Measurements from ENCODE around the gene PGRMC2. TPM values are rescaled to one million over a fixed set of nuclear protein-coding genes. Genes with fewer than 3 reads are reported as not detected.

Gene PGRMC2
- total and polyA plus RNA-seq, 2 of the 8 experiments (the other 6 are each of a cell fraction or from before 2014, with no cell fraction given) = 9.5 to 85.3 TPM

GRCh38 chr4:128282516-128282915, 5.1 kb downstream of the PGRMC2 start:
- no peak overlapping the region for H3K23ac ChIP-seq (ENCODE audit: insufficient read length)
- no peaks in the 10 kb centered on the region for H3K9me3 ChIP-seq (ENCODE audit: insufficient read depth in 2 of 2, low read depth in 1 of 2, low read length in 1 of 2)
- H3K9ac ChIP-seq (replicated peaks in 1 of 4; ENCODE audit: extremely low read depth in 1 of 4, low read depth in 3 of 4, low read length in 3 of 4) = no peak overlapping the region
- H4K91ac ChIP-seq (replicated peaks; ENCODE audit: insufficient read length, low read length) = no peak overlapping the region
- ChIA-PET POLR2A (ENCODE audit: partially characterized antibody) (no interaction called here), CTCF (ENCODE audit: partially characterized antibody) (interaction anchor here (1.1 to 1.7 kb wide), 2 partner anchors 11 to 78 kb away, joined by 3 to 4 read pairs; no protein-coding TSS in a partner anchor)
- H3K4ac ChIP-seq (replicated peaks; ENCODE audit: insufficient read length, low read depth, low read length) = no peak overlapping the region
- no peak overlapping the region for H2AFZ ChIP-seq (ENCODE audit: low read length)
- no peaks in the 10 kb centered on the region for H3K79me1 ChIP-seq (ENCODE audit: low read depth, low read length)
- peaks cover 0 to 2% (median 0%) of the 10 kb centered on the region in 4 experiments; a peak in 2 of 7 replicates for H3K4me1 ChIP-seq (replicated peaks in 1 of 4; ENCODE audit: control insufficient read depth in 3 of 4, insufficient read depth in 4 of 4, low read length in 3 of 4)
- DNase-seq (ENCODE audit: low read depth in 1 of 2, low spot score in 2 of 2) = no peak
- H3K4me2 ChIP-seq (ENCODE audit: insufficient read depth in 1 of 2, low read depth in 2 of 2, low read length in 2 of 2) = no peak overlapping the region
- no peak overlapping the region for H3K27ac ChIP-seq (ENCODE audit: low read depth, low read length)
- H3K56ac ChIP-seq (replicated peaks; ENCODE audit: insufficient read length, low read depth, low read length) = no peak overlapping the region
- H3K23me2 ChIP-seq (ENCODE audit: low read depth, low read length) = peaks cover 3% of the 10 kb centered on the region
- H3K18ac ChIP-seq (ENCODE audit: extremely low read depth, low read length) = no peak overlapping the region
- peaks cover 1 to 6% of the 10 kb centered on the region in 2 experiments for H4K20me1 ChIP-seq (replicated peaks in 1 of 2; ENCODE audit: control insufficient read depth in 1 of 2, insufficient read depth in 2 of 2, low read length in 2 of 2)
- H2BK5ac ChIP-seq (ENCODE audit: low read depth, low read length) = no peak overlapping the region
- FAIRE-seq = no peak
- no peak overlapping the region for H3K14ac ChIP-seq (ENCODE audit: insufficient read length)
- no peak overlapping the region for H4K8ac ChIP-seq (ENCODE audit: extremely low read depth, insufficient read depth, low read length)
- no peak overlapping the region for H4K5ac ChIP-seq (ENCODE audit: insufficient read length, low read depth, low read length)
- H2BK12ac ChIP-seq (ENCODE audit: low read depth, low read length) = no peak overlapping the region
- H3K4me3 ChIP-seq (ENCODE audit: extremely low read depth in 1 of 4, insufficient read depth in 2 of 4, low read depth in 3 of 4, low read length in 4 of 4) = no peak overlapping the region
- peaks cover 0 to 13% (median 0%) of the 10 kb centered on the region in 4 experiments; a peak in 1 of 8 replicates for H3K36me3 ChIP-seq (ENCODE audit: control insufficient read depth in 2 of 4, insufficient read depth in 4 of 4, low read length in 3 of 4)
- H3K79me2 ChIP-seq (ENCODE audit: control insufficient read depth in 1 of 2, insufficient read depth in 2 of 2, low read length in 2 of 2) = peaks cover 9 to 97% of the 10 kb centered on the region in 2 experiments
- no peak overlapping the region for H2BK20ac ChIP-seq (ENCODE audit: low read length)
- H2BK120ac ChIP-seq (replicated peaks; ENCODE audit: low read depth, low read length) = no peak overlapping the region
- no peak overlapping the region for H2BK15ac ChIP-seq (ENCODE audit: low read length)
- H3K27me3 ChIP-seq (replicated peaks in 1 of 4; ENCODE audit: control insufficient read depth in 3 of 4, extremely low read depth in 1 of 4, insufficient read depth in 3 of 4, low read length in 3 of 4) = no peaks in the 10 kb centered on the region
- no peak overlapping the region for H2AK5ac ChIP-seq (ENCODE audit: low read depth, low read length)
- TF ChIP-seq BACH1 (IDR thresholded peaks at IDR 0.05; ENCODE audit: low read length) (no peak), PHF8 (conservative IDR thresholded peaks at IDR 0.05; ENCODE audit: low read depth, low read length) (no peak), CHD1 (IDR thresholded peaks at IDR 0.05; ENCODE audit: low read depth, low read length) (no peak), ATF2 (IDR thresholded peaks at IDR 0.05; ENCODE audit: low read length) (no peak), BCL11A (IDR thresholded peaks at IDR 0.05; ENCODE audit: low read depth in 2 of 2, low read length in 2 of 2) (no peak), ATF3 (IDR thresholded peaks at IDR 0.05; ENCODE audit: insufficient read depth, low read depth, low read length) (no peak), EP300 (IDR thresholded peaks at IDR 0.05; ENCODE audit: borderline replicate concordance in 1 of 2, low read depth in 2 of 2, low read length in 2 of 2) (no peak), RXRA (IDR thresholded peaks at IDR 0.05; ENCODE audit: insufficient read depth, low read depth, low read length) (no peak), SP2 (IDR thresholded peaks at IDR 0.05; ENCODE audit: low read length) (no peak), YY1 (IDR thresholded peaks at IDR 0.05; ENCODE audit: low read depth, low read length) (no peak), CBX8 (IDR thresholded peaks at IDR 0.05; ENCODE audit: borderline replicate concordance, low read depth, low read length) (no peak), FOSL1 (IDR thresholded peaks at IDR 0.05; ENCODE audit: insufficient read depth, low read depth, low read length) (no peak), JUN (IDR thresholded peaks at IDR 0.05; ENCODE audit: low read depth, low read length) (no peak)
